C1 segment of cervical spinal cord (tissue), 14 donors: Measurements from ENCODE around the gene HMGXB4.

Experiments used
- DNase-seq, 14 donors: peaks; one replicate each; lab custom pipeline; 2025; lab: John Stamatoyannopoulos, UW

Gene HMGXB4

DNA sequence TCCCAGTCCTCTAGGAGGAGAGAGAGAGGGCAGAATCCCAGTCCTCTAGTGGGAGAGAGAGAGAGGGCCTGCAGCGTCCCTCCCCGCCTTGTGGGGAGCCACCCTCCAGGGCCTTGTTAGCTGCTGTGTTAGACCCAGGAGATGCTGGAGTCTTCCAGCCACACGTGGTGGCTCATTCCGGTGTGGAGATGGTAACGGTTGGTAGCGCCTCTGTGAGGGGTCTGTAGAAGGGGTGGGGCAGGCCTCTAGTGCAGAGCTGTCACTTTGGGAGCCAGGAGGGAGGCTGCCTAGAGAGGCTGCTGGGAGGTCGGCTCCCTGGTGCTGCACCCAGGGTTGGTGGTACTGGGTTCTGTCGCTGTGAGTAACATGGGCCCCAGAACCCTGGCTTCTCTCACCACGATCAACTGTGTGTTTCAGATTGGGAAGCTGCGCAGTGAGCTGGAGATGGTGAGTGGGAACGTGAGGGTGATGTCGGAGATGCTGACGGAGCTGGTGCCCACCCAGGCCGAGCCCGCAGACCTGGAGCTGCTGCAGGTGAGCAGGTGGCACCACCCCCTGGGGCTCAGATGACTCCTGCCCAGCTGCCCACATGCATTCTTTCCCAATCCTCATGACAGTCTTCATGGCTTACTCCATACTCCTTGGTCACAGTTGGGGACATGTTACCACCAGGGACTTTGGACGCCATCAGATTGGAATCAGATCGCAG lies 69.7 kb downstream of the HMGXB4 start:
- no peak for DNase-seq

DNA sequence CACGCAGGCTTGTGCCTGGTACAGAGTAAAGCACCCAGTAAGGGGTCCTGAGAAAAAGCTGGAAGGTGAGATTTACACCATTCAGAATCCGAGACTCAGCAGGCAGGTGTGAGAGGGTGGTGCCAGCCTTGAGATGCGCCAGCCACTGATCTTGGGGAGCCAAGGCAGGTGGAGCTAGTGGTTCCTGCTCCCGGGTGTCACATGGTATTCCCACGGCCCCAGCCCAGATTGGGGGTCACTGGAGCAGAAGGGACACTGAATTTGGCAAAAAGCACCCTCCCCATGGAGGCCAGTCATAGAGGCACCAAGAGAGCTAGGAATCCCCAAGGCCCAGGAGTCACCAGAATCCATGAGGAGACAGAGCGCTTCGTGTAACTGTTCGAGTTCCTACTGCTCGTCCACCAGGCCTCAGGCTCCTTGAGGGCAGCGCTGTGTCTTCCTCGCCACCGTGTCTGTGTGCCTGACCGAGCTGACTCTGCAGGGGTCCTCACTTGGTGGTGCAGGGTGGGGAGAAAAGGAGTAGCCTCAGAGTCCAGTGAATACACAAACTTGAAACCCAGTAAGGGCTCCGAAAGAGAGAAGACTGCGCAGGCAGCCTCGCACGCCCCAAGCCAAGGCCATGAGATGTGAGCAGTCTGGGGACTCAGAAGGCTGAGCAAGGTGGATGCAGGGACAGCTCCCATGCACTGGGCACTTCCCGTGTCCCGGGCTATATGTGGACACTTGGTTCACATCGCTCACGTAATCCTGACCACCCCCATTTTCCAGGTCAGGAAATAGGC lies 70.6 kb downstream of the HMGXB4 start:
- no peak for DNase-seq

DNA sequence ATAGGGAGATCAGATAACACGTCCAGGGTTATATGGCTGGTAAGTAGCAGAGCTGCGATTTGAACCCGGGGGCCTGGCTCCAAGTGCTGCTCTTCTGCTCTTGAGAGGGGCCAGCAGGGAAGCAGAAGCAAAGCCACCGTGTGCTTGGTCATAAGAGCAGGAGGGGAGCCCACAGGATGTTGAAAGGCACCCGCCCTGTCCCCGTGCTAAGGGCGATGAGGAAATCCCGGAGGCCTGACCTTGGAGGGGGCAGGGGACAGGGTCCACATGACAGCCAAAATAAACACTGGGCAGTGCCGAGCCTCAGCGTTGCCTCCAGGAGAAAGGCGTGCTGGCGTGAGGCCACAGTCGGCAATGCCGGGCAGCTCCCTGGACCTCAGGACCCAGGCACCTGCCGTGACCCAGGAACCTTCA lies 71.2 kb downstream of the HMGXB4 start:
- no peak for DNase-seq

DNA sequence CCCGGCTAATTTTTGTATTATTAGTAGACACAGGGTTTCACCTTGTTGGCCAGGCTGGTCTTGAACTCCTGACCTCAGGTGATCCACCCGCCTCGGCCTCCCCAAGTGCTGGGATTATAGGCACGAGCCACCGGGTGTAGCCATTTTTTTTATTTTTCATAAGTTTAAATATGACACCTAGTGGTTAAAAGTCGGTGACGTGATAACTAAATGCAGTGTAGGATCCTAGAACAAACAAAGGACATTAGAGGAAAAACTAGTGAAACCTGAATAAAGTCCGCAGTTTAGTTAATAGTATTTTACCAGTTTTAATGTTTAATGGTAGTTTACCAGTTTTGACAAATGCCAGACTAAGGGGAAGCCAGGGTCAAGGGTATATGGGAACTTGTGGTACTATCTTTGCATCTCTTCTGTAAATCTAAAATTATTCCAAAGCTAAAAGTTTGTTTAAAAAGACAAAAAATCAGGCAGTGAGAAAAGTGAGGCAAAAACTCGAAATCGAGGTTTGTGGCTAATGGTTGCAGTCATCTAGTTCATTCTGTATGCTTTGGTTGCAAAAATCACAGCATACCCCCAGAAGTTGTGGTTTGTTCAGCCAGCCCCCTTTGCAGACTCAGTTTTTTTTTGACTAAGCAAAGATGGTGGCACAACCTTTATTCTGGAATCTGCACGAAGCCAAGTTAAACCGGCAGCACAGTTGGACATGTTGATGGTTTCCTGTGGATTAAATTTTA lies 72.0 kb downstream of the HMGXB4 start:
- DNase-seq: no peak

- DNase-seq: peak in 3 of 14 donors; percentile 6 to 35 (median 25)
These were observed 73.1 kb downstream of the HMGXB4 start for GRCh38 chr22:35330258-35330861.

DNA sequence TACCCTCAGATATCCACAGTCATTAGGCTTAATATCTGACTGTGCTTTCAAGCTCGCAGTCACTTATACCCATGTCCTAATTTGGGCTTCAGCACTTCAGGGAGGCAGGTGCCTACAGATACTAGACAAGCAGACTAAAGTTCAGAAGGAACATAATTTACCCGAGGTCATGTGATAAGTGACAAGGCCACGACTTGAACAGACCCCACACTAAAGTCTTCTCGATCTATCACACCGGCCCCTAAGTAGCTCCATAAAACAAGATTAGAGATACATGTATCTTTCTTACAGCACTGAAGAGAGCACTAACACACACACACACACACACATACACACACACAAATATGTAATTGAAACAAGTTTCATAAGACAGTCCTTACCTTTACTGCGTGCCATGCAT lies 75.0 kb downstream of the HMGXB4 start:
- no peak for DNase-seq

DNA sequence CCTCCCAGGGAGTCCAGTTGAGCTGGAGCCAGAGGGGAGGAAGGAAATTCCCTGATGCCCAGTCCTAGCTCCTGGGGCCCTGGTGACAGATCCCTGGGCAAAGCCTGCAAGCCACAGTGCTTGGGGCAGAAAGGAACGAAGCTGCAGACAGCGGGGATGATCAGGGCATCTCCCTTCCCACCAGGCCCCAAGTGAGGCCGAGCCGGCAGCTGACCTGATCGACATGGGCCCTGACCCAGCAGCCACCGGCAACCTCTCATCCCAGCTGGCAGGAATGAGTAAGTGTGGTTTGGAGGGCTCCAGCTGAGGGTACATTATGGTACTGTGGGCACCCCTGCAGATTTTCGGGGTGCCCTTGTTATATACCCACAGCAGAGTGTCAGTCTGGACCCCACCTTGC lies 75.9 kb downstream of the HMGXB4 start:
- no peak for DNase-seq

- no peak for DNase-seq
These were observed 76.7 kb downstream of the HMGXB4 start for GRCh38 chr22:35334004-35334403.

DNA sequence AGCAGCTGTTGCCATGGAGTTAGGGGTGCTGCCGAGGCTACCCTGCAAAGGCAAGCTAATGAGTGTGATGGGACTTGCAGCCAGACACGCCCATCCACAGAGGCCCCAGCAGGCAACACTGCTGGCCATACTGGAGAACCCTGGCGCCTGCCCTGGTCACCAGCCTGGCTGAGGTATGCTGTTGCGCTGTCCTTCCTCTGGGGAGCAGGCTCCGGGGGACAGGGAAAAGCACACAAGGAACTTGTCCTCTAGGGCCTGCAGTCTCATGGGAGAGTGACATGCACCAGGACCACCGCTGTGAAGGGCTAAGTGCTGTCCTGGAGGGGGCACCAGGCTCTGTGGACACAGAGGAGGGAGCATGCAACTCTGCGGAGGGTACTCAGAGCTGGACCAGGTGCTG lies 78.2 kb downstream of the HMGXB4 start:
- DNase-seq: no peak

GRCh38 chr22:35335936-35336781 lies 78.9 kb downstream of the HMGXB4 start:
- DNase-seq: no peak

DNA sequence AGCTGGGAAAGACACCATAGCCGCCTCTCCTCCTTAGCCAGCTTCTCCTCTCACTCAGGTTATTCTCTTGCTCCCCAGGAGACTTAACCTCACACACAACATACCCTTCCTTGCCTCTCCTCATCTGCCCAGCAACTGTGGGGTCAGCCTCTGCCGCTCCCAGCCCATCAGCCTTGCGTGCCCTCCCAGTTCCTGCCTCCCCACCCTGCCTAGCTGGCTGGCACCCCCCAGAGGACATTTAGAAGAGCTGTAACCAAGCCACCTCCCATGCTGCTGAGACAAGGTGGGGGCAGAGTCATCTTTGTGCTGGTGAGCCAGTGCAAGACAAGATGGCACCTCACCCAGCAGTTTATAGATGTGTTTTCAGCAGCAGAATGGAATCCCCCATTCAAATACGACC lies 80.6 kb downstream of the HMGXB4 start:
- DNase-seq: no peak

DNA sequence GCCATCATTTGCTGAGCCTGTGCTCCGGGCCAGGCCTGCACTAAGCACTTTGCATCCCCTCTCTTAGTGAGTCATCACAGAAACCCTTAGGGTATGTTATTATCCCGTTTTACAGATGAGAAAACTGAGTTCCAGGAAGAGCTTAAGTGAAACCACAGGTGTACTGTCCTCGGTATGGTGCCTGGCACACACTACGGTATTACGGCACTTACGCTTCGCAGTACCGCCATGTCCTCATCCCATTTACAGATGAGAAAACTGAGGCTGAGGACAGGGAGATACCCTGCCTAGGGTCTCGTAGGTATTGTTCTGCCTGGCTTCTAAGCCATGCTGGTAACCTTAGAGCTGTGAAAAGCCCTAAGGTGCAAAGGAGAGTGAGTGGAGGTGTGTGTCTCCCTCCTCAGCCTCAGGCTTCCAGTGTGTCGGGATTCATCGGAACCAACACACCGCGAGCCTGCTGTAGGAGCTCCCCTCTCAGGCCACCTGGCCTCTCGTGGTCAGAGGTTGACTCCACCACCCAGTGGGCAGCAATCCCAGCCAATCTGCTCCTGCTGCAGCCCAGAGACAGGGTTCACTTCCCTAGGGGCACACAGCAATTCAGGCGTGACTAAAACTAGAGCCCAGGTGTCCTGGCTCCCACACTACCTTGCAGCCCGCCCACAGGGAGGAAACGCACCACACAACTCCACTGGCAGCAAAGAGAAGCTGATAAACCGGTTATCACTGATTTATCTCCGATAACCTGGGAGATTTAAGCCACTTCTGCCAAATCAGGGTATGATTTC lies 84.0 kb downstream of the HMGXB4 start:
- no peak for DNase-seq

DNA sequence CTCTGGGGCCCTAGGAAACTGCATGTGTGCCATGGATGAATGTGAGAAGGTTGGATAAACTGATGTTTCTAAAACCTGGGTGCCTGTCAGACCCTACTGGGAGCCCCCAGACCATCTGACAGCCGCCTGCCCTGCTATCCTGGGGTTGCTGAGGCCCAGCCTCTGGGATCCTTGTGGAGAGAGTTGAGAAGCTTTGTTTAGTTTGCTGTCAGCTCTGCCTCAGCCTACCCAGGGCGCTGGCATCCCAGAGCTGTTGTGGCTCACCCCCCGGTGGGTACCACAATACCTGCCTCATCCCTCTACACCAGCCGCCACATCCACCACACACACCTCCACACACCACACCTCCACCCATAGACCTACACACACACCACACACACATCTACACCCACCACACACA lies 85.1 kb downstream of the HMGXB4 start:
- no peak for DNase-seq

DNA sequence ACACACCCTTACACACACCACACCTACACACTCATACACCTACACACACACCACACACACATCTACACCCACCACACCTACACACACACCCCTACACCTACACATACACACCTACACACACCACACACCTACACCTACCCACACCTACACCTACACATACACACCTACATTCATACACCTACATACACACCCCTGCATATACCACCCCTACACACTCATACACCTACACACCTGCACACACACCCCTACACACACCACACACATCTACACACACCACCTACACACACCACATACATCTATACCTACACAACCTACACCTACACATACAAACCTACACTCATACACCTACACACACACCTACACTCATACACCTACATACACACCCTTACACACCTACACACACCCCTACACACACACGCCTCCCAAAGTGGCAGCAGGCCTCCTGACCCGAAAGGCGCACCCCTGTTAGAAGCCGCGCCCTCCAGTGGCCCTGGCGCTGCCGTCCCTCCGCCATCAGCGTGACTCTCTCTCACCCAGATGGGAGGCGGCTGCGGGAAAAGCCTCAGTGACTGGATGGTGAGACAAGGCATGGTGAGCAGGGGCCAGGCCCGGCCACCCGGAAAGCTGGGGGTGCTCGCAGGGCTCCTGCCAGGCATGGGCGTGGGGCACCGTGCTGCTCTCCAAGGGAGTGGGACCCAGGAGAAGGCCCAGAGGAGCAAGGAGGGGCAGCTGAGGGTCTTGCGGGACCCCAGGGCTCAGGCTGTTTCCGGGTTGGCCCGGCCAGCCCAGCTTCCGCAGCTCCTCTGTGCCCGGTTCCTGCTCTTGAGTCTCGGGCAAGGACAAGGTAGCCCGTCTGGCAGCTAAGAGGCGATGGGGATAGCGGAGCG lies 86.6 kb downstream of the HMGXB4 start:
- DNase-seq: no peak

- DNase-seq: no peak
These were observed 87.8 kb downstream of the HMGXB4 start for GRCh38 chr22:35344956-35345690.
